CD4-positive, alpha-beta T cell treated with Interleukin-2 at 100 ng/mL for 4 hours (primary cell): ENCODE measurements around the gene ICA1.

ENCODE experiments used
- DNase-seq: peaks from one replicate; pipeline ENCODE4 v3.0.0-alpha.2; 2020; ENCODE audit warnings: low spot score

Gene ICA1

DNA sequence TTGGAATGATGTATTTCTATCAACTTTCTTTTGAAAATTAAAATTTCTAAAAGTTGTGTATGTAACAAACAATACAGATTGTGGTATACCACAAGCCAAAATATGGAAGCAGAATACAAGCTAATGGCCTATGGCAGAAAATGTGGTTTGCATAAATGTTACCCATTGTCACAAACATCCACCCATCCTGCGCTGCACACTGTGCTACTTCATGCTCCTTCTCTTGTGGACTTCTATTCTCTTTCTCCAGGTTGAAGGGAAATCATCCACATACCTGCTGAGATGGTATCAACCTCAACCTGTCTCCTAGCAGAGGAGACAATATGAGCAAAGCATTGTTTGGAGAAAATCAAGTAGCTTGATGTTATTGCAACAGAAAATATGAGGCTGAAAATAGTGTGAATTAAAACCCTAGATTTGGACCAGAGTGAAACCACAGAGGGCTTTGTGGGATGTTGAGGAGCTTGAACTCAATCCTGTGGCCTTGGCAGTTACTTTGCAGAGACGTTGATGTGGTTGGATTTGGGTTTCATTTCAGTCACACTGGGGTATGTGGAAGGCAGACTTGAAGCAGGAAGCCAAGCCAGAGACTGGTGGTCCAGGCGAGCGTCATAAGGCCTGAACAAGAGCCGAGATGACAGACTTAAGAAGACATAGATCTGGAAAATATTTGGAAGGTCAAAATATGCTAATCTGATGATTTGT is 63.8 kb downstream of the ICA1 start:
- peak; percentile 35 for DNase-seq

DNA sequence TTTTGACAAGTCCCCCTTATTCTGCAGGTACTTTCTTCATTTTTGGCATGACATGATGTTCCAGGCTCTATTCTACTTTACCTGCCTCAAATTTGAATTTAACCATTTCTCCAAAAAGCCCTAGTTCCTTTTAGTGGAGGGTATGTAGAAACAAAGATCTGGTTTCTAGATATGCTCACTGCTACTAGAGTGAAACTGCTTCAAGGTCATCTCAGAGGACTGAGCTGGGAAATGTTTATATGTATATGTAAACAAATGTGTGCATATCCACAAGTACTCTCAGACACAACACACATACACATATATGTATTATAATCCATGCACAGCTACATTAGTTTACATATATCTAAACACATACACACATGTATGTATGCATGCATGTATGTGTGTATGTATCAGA is 69.1 kb downstream of the ICA1 start:
- DNase-seq = no peak

GRCh38 chr7:8190119-8190895 is 71.7 kb downstream of the ICA1 start:
- DNase-seq = peak; percentile 84

DNA sequence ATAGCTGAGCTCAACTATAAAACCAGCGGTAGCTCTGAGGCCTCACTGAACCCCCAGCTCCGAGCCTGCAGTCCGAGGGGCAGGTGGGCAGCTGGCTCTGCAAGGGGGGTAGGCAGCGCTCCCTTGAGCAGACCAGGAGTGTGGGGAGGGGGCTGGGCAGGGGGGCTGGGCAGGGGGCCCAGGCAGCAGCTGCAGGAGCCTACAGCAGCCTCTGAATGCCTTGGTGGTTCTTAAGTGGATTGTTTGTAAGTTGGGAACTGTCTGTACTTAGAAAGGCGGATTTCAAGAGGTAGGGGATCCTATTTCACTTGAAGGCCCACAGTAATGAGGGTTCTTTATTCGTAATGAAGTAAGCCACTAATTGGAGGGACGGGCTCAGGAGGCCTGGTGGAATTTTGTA is 72.3 kb downstream of the ICA1 start:
- DNase-seq = no peak

DNA sequence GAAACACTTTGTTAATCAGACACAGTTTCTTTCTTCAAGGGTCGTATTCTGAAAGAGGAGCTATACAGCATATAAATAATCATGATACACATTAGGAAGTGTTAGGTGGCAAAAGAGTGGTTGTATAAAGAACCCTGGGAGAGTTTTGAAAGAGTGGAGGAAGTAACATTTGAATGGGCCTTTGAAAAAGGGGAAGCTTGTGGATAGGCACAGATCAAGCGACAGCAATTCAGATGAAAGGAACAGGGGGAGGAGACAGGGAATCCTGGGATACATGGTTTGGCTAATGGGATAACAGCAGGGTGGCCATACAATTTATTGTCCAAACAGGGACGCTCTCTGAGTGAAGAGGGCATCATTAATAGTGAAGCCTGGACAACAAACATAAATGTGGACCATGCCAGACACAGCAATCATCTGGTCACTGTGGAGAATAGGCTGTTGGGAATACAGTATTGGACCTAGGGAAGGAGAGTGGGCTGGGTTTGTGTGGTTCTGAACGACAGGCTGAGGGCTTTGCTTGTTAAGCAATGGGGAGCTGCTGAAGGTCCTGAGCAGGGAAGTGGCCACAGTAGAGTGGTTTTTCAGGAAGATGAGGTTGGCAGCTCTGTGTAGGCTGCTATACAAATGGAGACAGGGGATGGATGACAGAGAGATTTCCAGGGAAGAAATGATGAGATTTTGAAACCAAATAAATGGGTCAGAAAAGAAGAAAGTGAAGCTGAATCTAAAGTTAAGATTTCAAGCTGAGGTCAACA is 75.9 kb downstream of the ICA1 start:
- no peak for DNase-seq

DNA sequence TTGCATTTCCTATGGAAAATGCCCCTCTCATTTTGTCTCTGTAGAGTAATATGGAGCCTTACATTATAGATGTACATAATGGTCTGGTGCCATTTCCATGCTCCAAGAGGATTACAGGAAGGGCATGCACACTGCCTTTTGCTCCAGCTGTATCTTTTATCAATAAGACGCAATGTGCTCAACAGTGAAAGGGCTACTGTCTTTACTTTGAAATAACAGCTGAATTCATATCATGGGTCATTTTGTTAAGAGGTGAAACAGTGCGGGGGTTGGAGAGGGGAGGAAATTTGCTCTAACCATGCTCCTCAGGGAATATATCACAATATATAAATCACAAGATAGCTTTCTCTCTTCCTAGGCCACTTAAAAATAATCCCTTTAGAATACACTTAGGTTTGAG is 77.7 kb downstream of the ICA1 start:
- no peak for DNase-seq

DNA sequence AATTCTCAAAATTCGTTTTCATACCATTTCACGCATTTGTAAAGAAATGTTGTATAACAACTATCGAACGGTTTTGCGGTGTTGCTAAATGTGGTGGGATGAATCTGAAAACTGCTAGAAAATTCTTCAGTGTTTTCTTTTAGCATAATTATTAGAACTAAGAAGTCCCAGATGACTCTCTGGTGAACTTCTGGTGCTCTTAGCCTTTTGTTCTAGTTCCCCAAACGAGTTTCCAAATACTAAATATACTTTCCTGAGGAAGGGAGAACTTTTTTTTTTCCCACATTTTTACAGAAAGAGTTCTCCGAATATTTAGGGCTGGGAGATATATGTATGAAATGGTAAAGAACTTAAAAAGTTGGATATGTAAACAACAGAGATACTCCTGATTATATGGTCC is 82.5 kb downstream of the ICA1 start:
- DNase-seq = no peak

GRCh38 chr7:8178353-8178752 is 83.6 kb downstream of the ICA1 start:
- peak; percentile 18 for DNase-seq

- DNase-seq = peak; percentile 45
Measured at GRCh38 chr7:8177109-8177933, 84.6 kb downstream of the ICA1 start.

GRCh38 chr7:8176370-8177081 is 85.4 kb downstream of the ICA1 start:
- DNase-seq = peak; percentile 82

DNA sequence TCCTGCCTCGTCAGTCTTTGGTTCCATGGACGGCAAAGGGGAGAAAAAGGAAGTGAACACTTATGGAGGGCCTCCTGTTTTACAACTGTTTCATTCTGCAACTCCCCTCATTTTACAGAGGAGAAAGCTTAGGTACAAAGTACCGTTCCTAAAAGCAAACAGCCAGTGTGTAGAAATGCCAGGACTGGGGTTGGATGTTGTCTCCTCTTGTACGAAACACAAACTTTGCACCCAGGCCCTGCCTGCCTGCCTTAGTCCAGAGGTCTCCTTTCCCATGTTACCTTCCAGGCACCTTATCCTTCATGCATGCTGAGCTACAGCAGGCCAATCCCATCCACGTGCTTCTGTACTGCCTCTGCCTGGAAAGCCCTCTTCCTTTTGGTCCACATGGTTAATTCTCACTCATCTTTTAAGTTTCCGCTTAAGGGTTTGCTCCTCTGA is 86.0 kb downstream of the ICA1 start:
- DNase-seq = no peak

- no peak for DNase-seq
Measured at GRCh38 chr7:8172372-8173354, 89.3 kb downstream of the ICA1 start.

- DNase-seq = no peak
Measured at GRCh38 chr7:8169171-8169570, 92.8 kb downstream of the ICA1 start.

DNA sequence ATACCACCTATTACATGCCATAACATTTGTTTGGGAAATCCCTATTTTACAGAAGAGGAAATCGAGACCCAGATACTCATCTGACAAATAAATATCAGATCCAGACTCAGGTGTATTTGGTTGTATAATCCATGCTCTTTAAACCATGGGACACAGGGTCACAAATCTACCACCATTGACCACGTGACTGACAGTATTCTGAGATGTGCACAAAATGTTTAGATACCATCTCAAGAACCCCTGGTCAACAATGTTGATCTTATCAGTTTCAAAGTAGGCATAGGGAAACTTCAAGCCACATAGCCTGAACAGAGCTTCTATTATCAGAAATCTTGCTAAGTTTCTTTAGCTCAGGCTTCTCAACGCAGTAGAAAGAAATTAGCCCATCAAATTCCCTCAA is 93.6 kb downstream of the ICA1 start:
- no peak for DNase-seq

GRCh38 chr7:8165150-8165549 is 96.8 kb downstream of the ICA1 start:
- no peak for DNase-seq

DNA sequence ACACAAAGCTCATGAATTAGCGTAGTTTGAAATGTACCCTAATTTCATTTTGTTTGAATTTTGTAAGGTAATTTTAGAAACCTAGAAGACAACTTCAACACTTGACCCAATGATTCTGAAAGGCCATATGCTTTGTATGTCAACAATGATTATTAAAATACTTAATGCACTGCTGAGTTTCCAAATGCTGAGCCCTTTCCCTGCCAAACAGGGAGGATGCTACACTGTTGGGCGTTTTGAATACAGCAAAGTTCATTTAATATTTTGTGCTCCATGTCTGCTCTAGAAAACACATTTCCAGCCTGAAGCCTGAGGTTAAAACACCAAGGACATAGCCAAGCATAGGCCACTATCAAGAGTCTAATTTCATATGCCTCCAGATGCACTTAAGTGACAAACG is 99.8 kb downstream of the ICA1 start:
- DNase-seq = no peak

DNA sequence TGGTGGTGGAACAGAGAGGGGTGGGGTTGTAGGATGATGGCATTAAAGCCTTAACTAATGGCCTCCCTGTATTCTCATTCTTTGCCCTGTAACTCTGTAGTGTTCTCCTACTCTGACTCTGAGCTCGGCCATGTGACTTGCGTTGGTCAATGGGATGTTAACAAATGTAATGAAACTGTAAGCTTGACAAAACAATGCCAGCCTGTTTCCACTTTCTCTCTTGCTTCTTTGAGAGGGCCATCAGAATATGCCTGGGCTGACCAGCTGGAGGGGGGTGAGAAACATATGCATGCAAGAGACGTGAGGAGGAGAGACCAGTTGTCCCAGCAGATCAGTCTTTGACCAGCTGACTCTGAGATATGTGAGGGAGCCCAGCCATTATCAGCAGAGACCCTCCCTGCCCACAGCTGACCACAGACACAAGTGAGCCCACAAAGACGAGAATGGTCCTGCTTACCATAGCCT is 100.6 kb downstream of the ICA1 start:
- DNase-seq = no peak

- no peak for DNase-seq
Measured at GRCh38 chr7:8160779-8161345, 101.1 kb downstream of the ICA1 start.

GRCh38 chr7:8160250-8160649 is 101.7 kb downstream of the ICA1 start:
- no peak for DNase-seq

DNA sequence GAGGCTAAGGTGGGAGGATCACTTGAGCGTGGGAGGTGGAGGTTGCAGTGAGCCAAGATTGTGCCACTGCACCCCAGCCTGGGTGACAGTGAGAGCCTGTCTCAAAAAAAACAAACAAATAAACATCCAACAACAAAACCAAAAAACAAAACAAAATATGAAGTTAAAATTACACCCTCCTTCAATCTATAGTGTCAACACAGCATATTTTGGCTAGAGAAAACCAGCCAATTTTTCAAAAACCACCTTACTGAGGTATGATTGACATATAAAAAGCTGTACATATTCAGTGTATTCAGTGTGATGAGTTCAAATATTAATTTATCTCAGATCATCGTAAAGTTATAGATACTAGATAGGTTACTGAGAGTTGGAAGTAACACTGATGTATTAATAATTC is 102.4 kb downstream of the ICA1 start:
- no peak for DNase-seq
